GM21723 (cell line): ENCODE results near the gene CUX1.

Source experiments
- ATAC-seq: cut with Tn5 transposase; IDR thresholded peaks from one replicate; pipeline ENCODE4 v1.9.1; 2021; ENCODE audit warnings: mild to moderate bottlenecking, moderate library complexity; ENCODE audit not compliant: unreplicated experiment

Gene CUX1

DNA sequence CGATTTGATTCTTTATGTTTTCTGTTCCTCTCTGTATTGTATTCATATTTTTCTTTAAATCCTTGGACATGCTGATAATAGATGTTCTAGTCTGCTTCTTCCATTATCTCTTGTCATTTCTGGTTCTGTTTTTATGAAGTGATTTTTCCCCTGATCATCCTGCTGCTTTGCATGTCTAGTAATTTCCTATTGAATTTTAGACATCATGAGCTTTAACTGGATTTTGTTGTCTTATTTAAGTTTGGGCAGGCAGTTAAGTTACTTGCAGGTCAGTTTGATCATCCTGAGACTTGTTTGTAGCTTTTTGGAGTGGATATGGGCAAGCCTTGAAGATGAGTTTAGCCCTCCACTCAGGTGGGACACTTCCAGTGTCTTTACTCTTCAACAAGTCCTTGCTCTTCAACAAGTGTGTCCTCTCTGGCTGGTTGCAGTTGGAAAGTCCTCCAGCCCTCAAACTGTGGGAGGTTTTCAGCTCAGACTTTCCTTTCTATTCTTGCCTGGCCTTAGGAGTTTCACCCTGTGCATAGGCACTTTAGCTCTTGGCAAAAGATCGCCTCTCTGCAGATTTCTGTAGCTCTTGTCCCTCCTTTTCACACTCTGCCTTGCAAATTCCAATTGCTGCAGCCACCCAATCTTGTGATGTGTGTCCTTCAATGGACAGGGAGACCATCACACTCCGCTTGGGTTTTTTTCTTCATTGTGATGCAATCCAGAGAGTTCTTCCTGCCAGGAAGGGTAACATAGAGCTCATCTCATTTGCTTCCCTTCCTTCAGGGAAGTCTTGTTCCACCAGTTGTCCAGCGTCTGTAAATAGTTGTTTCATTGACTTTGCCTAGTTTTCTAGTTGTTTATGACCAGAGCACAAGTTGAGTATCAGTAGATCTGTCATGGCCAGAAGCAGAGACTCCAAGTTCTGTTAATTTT is 272.0 kb downstream of the CUX1 start:
- no peak for ATAC-seq

DNA sequence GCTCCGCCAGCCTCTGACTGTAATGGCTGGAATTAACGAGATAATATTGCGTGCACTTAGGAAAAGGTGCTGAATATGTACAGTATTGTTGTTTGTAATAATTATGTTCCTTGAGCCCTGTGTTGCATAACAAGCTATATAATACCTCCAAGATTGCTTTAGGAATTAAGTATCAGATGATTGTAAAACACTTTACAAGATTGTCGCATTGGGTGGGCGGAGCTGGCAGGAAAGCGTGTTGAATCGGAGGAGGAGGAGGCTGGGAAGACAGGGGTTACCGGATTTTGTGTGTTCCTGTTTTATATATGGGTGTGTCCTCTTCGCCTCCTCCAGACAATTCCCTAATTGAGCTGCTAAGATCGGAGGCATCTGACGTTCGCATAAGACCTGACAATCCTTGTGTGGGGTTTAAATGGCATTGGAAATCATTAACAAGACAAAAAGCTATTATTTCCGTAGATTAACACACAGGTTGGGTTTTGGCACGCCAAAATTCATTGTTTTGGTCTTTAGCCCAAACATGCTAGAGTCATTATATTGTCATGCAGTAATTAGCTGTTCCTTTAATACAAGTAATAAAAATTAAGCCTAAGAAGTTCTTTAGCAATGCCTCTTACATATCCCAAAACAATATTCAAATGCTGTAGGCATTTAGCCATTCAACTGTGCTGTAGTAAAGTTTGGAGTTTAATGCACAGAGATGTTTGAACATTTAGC is 276.3 kb downstream of the CUX1 start:
- no peak for ATAC-seq

DNA sequence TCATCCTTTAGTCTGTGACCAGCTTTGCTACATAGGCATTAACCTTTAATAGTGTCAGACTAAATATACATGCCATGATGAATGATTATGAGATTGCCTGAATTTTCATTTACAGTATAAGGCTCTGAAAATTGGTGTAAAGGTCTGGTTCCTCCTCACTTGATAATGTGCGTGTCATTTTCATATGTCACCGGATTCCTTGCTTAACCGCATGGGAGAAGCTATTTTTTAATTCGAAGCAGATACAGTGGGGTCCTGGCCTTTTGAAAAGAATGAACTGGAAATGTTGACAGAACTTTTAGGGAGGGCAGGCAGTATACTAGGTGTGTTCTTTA is 276.9 kb downstream of the CUX1 start:
- no peak for ATAC-seq

DNA sequence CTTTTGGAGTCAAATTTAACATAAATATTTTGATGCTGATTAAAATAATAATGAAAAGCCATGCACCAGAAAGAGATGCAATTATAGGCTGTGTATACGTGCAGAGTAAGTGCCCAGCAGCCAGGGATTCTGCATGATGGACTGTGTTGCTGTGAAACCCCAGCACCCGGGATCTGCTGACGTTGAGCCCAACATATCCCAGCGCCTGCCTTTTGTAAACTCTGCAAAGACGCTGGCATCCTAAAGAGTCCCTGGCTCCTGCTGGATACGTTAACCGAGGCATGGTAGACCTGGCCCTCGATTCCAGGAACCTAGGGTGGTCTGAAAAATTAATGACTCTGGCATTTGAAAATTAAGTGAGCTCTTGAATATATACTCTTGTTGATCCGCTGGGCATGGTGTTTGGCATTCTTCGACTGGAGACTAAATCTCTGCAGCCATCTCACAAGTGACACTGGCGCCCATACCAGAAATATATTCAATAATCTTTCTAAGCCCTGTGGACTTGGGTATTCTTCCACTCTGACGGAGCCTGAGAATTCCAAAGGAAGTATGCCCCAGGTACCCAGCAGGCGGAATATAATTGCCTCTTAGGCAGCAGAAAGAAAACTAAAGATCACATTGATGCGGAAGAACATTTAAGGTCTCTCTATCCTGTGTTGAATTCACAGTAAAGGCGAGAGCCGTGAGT is 278.0 kb downstream of the CUX1 start:
- ATAC-seq = no peak

DNA sequence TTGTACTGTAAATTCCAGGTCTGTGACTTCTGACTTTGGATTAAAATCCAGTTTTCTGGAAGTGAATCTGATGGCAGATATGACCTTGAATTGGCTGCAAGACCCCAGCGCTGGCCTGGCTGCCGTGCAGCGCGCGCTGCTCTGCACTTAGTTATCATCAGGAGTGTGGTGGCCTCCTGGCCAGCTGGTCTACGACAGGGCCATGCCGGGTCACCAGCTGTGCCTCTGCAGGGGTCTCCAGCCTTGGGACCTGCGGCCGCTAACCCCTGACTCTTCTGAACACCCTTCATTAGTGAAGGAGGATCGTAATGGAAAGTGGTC is 278.5 kb downstream of the CUX1 start:
- no peak for ATAC-seq

DNA sequence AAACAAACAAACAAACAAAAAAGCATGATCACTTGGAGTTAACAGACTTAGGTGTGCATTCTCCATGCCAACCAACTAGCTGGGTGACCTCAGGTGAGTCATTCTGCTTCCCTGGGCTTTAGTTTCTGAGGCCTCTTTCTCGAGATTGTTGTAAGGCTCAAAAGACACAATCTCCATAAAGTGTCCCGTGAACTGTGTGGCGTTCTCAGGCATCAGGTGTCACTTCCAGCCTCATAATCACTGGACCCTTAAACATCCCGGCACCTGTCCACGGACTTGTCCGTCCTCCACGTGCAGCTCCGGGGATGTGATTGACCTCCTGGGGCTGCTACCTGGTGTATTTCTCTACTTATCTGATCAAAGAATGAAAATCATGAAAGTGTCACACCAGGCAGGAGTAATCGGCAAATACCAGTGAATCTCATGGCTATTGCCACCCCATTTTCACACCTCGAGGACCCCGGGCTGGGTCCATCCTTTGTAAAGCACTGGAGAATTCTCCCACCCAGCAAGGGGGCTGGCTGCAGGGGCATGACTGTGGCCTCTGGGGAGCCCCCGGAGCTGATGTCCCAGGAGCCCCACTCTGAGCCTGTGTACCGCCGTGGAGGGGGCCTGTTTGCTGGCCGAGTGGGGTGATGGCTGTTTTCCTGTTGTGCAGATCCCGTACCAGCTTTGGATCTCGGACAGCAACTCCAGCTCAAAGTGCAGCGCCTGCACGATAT is 279.4 kb downstream of the CUX1 start:
- no peak for ATAC-seq

DNA sequence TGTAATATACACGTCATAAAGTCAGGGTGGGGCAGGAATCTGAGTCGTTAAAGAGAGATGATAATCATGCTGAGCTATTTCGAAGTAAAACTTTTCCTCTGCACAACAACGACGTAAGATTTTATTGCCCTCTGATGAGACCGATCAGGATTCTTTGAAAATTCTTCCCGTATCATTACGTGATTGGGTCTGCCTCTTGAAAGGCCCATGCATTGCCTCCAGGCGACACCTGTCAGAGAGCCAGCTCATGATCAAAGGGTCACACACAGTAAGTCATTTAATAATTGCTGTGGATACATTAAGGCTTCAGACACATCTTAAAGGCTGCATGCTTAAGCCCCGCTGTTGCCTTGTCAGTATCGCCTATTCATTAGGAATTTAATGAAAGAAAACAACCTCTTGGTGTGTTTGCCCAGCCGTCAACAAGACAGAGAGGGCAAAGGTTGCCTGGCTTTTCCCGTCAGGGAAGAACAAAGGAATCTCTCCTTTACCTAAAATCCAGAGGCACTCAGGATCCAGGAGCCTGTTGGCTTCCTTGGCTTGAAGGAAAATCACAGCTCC is 280.3 kb downstream of the CUX1 start:
- ATAC-seq = no peak

DNA sequence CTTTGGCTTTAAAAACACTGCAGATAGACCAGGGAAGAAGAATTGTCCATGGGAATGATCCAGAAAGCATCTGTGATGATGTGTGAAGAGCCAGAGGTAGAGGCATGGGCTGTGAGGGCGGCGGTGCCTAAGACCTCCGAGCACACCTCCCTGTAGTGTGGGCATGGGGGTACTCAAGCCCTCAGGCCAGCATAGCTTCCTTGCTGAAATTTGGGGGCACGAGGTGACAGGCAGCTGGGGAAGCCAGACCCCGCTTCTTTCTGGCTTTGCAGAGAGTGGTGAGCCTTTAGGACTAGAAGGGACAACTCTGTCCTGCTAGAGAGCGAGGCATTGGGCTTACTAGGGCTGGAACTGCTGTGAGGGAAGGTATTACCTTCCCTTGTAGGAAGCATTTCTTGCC is 281.6 kb downstream of the CUX1 start:
- no peak for ATAC-seq

DNA sequence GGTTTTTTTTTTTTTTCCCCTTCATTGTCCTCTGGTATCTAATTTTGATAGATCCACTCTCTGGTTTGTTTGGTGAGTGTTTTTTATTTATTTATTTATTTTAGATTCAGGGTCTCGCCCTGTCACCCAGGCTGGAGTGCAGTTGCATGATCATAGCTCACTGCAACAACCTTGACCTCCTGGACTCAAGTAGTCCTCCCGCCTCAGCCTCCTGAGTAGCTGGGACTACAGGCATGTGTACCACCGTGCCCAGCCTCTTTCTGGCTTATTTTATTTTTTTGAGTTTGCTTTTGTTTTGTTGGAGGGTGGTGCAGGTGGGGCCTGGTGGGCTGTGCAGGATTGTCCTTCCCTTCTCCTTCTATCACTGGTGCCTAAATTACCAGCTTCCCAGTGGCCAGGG is 282.0 kb downstream of the CUX1 start:
- ATAC-seq = no peak

DNA sequence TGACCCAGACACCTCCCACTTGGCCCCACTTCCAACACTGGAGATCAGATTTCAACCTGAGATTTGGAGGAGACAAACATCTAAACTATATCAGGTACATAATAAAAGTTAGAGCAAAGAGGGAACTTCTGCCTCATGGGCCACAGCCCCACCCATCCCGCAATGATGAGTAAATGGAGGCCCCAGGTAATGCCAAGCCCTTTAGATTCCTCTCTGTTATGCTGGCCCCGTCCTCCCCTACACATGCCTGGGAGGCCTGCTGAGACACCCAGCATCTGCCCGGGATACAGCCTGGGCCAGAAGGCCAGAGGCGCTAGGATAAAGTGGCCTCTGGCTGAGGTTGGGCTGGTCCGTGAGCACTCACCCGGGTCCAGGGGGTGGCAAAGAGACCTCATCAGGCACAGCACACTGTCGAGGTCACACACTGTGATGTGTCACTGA is 283.7 kb downstream of the CUX1 start:
- ATAC-seq = no peak

DNA sequence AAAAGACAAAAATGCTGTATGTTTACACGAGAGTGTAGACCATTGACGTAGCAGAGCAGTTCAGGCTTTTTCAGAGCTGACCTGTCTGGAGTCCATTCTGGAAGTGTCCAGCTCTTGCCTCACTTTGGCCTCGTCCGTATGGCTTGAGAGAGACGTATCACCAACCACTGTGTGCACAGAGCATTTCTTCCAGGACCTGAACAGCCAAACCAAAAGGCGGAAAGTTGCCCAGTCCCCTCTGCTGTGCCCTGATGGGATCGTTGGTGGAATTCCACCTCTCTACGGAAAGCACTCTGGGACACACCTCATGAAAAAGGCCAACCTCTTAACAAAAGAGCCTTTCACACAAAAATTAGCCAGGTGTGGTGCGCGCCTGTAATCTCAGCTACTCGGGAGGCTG is 284.5 kb downstream of the CUX1 start:
- no peak for ATAC-seq

DNA sequence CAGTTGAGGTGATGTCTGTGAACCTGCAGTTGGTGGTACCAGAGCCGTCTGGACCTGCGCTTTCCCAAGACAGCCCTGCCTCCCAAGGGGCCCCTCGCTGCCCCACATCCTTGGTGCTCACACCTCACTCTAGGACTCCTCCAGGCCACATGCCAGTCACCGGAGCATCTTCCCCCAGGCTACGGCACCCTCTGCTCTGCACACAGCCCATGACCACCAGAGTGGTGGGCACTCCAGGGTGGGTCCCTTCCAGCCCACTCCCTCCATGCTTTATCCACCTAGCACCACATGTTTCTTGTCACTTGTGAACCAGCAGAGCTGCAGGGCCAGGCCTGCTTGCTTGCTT is 285.6 kb downstream of the CUX1 start:
- ATAC-seq = no peak

DNA sequence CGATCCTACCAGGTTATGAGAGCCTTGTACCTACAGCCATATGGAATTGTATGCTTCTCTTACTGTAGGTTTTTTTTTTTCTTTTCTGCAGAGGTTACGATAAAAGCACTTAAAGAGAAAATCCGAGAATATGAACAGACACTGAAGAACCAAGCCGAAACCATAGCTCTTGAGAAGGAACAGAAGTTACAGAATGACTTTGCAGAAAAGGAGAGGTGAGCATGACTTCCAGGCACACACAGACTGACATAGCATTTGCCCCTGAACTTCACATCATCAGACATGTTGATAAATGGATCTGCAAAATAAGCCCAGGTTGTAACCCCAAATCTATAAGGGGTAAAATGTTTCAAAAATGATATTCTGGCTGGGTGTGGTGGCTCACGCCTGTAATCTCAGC is 286.8 kb downstream of the CUX1 start:
- ATAC-seq = no peak

DNA sequence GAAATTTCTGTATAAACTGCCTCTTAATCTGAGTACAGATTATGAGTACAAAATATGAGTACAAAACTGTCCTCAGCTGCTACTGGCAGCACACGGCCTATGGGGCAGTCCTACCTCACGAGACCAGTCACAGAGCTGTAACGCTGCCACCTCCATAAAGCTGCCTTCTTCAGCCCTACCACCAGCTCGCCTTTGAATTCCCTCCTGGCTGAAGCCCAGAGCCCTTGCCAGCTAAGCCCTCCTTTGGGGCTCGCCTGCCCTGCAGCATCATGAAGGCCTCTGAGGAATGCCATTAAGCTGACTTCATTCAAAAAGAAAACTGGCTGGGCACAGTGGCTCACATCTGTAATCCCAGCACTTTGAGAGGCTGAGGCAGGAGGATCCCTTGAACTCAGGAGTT is 289.2 kb downstream of the CUX1 start:
- ATAC-seq = no peak

DNA sequence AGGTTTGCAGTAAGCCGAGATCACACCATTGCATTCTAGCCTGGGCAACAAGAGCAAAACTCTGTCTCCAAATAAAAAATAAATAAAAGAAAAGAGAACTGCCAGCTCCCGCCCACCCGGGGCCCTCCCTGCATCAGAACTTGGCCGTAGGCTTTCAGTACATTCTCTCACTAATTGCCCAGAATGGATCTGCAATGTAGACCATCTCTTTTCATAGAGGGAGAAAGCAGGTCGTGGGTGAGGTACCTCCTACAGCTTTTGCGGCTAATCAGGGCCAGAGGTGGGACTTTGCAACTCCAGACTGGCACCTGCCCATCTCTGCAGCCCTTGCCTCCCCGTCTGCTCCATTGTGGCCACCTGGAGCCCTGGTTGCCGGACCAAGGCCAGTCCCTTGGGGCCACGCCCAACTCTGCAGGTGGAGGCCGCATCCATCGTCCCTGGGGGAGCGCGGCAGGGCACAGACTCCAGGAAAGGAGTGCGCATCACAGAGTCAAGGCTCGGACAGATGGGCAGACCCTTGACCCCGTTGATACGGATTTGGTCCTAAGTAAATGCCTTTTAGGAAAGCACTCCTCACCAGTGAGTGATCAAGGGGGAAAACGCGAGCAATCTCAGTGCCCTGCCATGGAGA is 290.2 kb downstream of the CUX1 start:
- ATAC-seq = no peak

DNA sequence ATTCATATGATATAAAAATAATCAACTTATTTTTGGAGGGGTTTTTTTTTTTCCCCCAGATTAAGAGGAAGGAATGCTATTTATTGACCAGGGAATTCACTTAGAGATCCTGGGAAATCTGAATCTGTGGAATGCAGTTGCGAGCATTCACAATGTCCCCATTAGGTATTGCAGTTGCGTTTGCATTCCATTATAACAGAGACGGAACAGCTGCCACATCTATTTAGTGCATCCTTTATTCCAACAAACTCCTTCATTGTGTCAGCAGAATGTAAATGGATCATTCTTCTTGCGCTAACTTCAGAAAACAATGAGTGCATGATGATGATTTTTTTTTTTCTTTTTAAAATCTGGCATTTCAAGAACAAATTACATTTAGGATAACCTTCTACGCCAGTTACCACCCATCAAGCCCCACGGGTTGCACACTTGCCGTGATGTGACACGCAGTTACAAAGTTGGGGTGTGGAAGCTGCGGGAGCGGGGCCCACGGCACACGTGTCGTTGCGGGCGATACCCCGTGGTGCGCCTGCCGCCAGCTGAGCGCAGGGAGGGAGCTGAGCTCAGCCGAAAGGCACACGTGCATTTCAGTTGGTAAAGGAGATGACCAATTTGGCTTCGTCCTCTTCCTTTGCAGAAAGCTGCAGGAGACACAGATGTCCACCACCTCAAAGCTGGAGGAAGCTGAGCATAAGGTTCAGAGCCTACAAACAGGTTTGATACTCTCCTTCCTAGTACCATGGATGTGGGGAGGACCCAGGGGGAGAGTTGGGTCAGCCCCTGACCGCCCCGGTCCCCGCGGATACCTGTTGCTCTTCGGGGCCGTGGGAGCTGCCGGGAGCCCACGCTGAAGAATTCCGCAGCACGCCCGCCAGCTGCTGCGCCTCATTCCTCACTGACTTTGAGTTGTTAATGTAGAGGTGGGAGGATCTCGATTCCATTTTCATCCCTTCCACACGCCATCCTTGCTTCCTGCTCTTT is 293.9 kb downstream of the CUX1 start:
- ATAC-seq = no peak

DNA sequence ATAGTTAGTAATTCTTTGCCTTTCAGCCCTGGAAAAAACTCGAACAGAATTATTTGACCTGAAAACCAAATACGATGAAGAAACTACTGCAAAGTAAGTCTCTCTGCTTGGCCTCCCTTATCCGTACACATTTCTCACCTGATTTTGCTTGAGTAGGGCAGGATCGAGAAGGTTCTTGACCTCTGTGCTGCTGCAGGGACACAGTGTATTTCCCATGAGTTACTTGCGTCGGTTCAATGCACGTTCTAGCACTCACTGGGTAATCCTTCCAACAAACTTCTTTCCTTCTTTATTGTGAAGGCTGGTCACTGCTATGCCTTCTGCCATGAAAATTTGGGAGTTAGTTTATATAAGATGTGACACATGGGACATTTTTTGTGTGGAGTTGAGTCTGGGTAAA is 297.8 kb downstream of the CUX1 start:
- ATAC-seq = no peak

DNA sequence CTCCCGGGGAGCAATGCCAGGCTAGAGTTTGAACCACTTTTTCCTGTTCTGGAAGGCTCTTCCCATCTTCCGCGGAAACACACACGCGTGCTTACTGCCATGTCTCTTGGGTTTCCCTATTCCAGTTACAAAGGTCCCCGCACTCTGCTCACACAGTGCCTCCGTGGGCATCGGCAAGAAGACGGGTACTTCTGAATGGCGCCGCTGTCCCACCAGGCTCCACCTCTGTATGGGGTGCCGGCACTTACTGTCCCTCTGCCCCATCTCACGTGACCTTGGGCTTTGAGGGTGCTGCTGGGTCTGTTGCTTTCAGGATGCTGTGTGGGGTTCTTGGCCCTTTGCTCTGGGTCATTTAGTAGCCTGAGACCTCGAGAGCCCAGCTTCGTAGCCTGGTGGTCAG is 298.5 kb downstream of the CUX1 start:
- no peak for ATAC-seq

DNA sequence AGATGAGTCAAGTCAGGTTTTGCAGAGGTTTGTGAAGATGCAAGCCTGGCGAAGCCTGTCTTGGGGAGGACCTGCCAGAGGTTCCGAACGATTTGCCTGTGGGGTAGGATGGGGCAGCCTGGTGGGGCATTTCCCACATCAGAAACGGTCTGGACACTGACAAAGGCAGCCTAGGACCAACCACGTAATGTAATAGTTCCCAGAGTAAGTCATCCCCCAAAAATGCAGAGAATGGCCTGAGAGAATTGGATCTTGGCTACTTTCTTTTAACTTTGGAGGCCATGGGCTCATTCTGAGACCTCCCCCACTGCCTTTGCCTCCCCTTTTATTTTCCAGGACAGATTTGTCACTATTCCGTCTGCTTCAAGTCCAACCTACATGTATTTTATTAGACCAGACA is 300.3 kb downstream of the CUX1 start:
- no peak for ATAC-seq
